Measurements from ENCODE around the gene DNAJC24.

DNA sequence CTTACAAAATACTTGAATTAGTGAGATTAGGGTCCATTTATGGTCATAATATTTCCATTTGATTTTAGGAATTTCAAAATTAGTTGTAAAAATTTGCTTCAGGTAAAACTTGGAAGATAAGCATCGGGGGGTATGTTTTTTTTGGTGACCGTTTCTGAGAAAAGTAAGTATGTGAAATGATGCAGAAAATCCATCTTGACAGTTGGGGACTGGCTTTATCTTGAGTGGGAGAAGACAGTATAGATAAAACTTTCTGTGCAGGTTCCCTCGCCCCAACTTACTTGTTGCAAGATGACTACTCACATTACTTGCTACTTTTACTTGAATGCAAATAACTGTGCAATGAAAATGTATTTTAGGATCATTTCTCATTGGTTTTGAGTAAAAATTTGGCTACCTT lies 49.5 kb downstream of the DNAJC24 start:
- no peak for TF ChIP-seq GABPA (IDR thresholded peaks at IDR 0.05 in 1 of 2, conservative IDR thresholded peaks at IDR 0.05 in 1 of 2)
- TF ChIP-seq CTCF (IDR thresholded peaks at IDR 0.05; ENCODE audit: low read depth, low read length, missing input control): no peak
- no peak for TF ChIP-seq TAF1 (conservative IDR thresholded peaks at IDR 0.05)
- no peak for TF ChIP-seq YY1 (IDR thresholded peaks at IDR 0.05)
- TF ChIP-seq SP1 (IDR thresholded peaks at IDR 0.05): no peak
- no peak for TF ChIP-seq RAD21 (IDR thresholded peaks at IDR 0.05)
- TF ChIP-seq FOXA1 (IDR thresholded peaks at IDR 0.05): no peak
- no peak for TF ChIP-seq EGR1 (IDR thresholded peaks at IDR 0.05; ENCODE audit: low read depth in 2 of 2)
